GM18499 (cell line): ENCODE measurements around the gene MRPL11.

Experiments used
- ATAC-seq: cut with Tn5 transposase; IDR thresholded peaks from one replicate; pipeline ENCODE4 v1.9.1; 2021; ENCODE audit warnings: moderate number of reproducible peaks; ENCODE audit not compliant: insufficient read depth, unreplicated experiment

Gene MRPL11

GRCh38 chr11:66438504-66439466, at the start of gene MRPL11:
Gene MRPL11 (minus strand): TSS chr11:66438848. CDS start chr11:66438754, 94 bp downstream.
- ATAC-seq, result peak; percentile 88

GRCh38 chr11:66484806-66485380, 46.2 kb upstream of the MRPL11 start:
- no peak for ATAC-seq

- ATAC-seq, result peak; percentile 73
Measured at GRCh38 chr11:66480117-66480938, 41.7 kb upstream of the MRPL11 start, which contains the start of gene DPP3. Gene DPP3 (plus strand): TSS chr11:66480434. CDS start chr11:66482201, 1,767 bp downstream.

- no peak for ATAC-seq
Measured at GRCh38 chr11:66479394-66480116, 40.9 kb upstream of the MRPL11 start.

- ATAC-seq, result no peak
Measured at GRCh38 chr11:66478729-66479393, 40.2 kb upstream of the MRPL11 start.

GRCh38 chr11:66477263-66478201, 38.9 kb upstream of the MRPL11 start:
- no peak for ATAC-seq

- no peak for ATAC-seq
Measured at GRCh38 chr11:66476841-66477251, 38.2 kb upstream of the MRPL11 start.

GRCh38 chr11:66476173-66476840, 37.7 kb upstream of the MRPL11 start:
- ATAC-seq, result no peak

GRCh38 chr11:66475349-66476172, 36.9 kb upstream of the MRPL11 start:
- no peak for ATAC-seq

GRCh38 chr11:66473608-66474515, 35.2 kb upstream of the MRPL11 start:
- no peak for ATAC-seq

GRCh38 chr11:66473167-66473566, 34.5 kb upstream of the MRPL11 start:
- no peak for ATAC-seq

GRCh38 chr11:66472054-66472453, 33.4 kb upstream of the MRPL11 start:
- no peak for ATAC-seq

GRCh38 chr11:66471142-66471541, 32.5 kb upstream of the MRPL11 start:
- ATAC-seq, result no peak

GRCh38 chr11:66470015-66470414, 31.4 kb upstream of the MRPL11 start:
- no peak for ATAC-seq

- ATAC-seq, result no peak
Measured at GRCh38 chr11:66469441-66469840, 30.8 kb upstream of the MRPL11 start.

GRCh38 chr11:66468691-66469090, 30.0 kb upstream of the MRPL11 start:
- no peak for ATAC-seq
